ENCODE results near the gene SPATA2. TPM values are rescaled to one million over a fixed set of nuclear protein-coding genes. Genes with fewer than 3 reads are reported as not detected.
"Not testable (repeated sequence)": the region's sequence is repeated elsewhere in the genome, so short reads cannot be mapped to it uniquely, and the experiment has no call there.

SPATA2 gene
- total RNA-seq (ENCODE audit: unreplicated experiment) = 8.4 TPM
- long read RNA-seq, partial matches to known transcripts = 0 of 1 reads
- long read RNA-seq, other reads (novel, unspliced or antisense) = 1 of 1 reads

- Mint-ChIP-seq H3K4me1 (ENCODE audit: unreplicated experiment) (peaks cover 11% of the 10 kb centered on the region), H3K36me3 (ENCODE audit: low read depth, unreplicated experiment) (no peaks in the 10 kb centered on the region), H3K27me3 (ENCODE audit: unreplicated experiment) (peaks cover 4% of the 10 kb centered on the region), H3K9me3 (ENCODE audit: unreplicated experiment) (no peaks in the 10 kb centered on the region), H3K4me3 (ENCODE audit: unreplicated experiment) (peak within 1 kb of the TSS; percentile 99), H3K27ac (ENCODE audit: unreplicated experiment) (peak within 1 kb of the TSS; percentile 100)
- DNase-seq (ENCODE audit: low spot score) = peak; percentile 88
- no peak for TF ChIP-seq CTCF (IDR thresholded peaks at IDR 0.05; ENCODE audit: unreplicated experiment)
Observed at GRCh38 chr20:49915380-49916145, at the start of gene SPATA2. Gene SPATA2, minus strand, starts transcription at chr20:49915529. Its CDS starts 7,039 bp downstream, at chr20:49908490.

- Mint-ChIP-seq H3K4me1 (ENCODE audit: unreplicated experiment) (no peaks in the 10 kb centered on the region), H3K36me3 (ENCODE audit: low read depth, unreplicated experiment) (peaks cover 16% of the 10 kb centered on the region), H3K9me3 (ENCODE audit: unreplicated experiment) (no peaks in the 10 kb centered on the region), H3K27me3 (ENCODE audit: unreplicated experiment) (no peaks in the 10 kb centered on the region), H3K4me3 (ENCODE audit: unreplicated experiment) (no peak overlapping the region), H3K27ac (ENCODE audit: unreplicated experiment) (no peak overlapping the region)
- no peak for TF ChIP-seq CTCF (IDR thresholded peaks at IDR 0.05; ENCODE audit: unreplicated experiment)
- DNase-seq (ENCODE audit: low spot score) = no peak
Observed at GRCh38 chr20:49961413-49961812, 46.1 kb upstream of the SPATA2 start.

- not testable (repeated sequence) for H3K9me3 Mint-ChIP-seq (ENCODE audit: unreplicated experiment); DNase-seq (ENCODE audit: low spot score); H3K4me3 Mint-ChIP-seq (ENCODE audit: unreplicated experiment); H3K27me3 Mint-ChIP-seq (ENCODE audit: unreplicated experiment); H3K4me1 Mint-ChIP-seq (ENCODE audit: unreplicated experiment); H3K27ac Mint-ChIP-seq (ENCODE audit: unreplicated experiment)
- H3K36me3 Mint-ChIP-seq (ENCODE audit: low read depth, unreplicated experiment) = peaks cover 37% of the 10 kb centered on the region
Observed at GRCh38 chr20:49957089-49957938, 42.0 kb upstream of the SPATA2 start.

- no peak for TF ChIP-seq CTCF (IDR thresholded peaks at IDR 0.05; ENCODE audit: unreplicated experiment)
- Mint-ChIP-seq H3K27me3 (ENCODE audit: unreplicated experiment) (peaks cover 2% of the 10 kb centered on the region), H3K27ac (ENCODE audit: unreplicated experiment) (no peak overlapping the region), H3K36me3 (ENCODE audit: low read depth, unreplicated experiment) (peaks cover 40% of the 10 kb centered on the region), H3K4me1 (ENCODE audit: unreplicated experiment) (no peaks in the 10 kb centered on the region), H3K9me3 (ENCODE audit: unreplicated experiment) (no peaks in the 10 kb centered on the region), H3K4me3 (ENCODE audit: unreplicated experiment) (no peak overlapping the region)
- no peak for DNase-seq (ENCODE audit: low spot score)
Observed at GRCh38 chr20:49956689-49957088, 41.4 kb upstream of the SPATA2 start.

GRCh38 chr20:49955830-49956396 is 40.6 kb upstream of the SPATA2 start:
- DNase-seq (ENCODE audit: low spot score) = not testable (repeated sequence)
- peaks cover 40% of the 10 kb centered on the region for H3K36me3 Mint-ChIP-seq (ENCODE audit: low read depth, unreplicated experiment)

More at GRCh38 chr20:49955830-49956396, 40.6 kb upstream of the SPATA2 start:
- not testable (repeated sequence) for H3K27me3 Mint-ChIP-seq (ENCODE audit: unreplicated experiment); H3K4me1 Mint-ChIP-seq (ENCODE audit: unreplicated experiment); H3K4me3 Mint-ChIP-seq (ENCODE audit: unreplicated experiment); H3K27ac Mint-ChIP-seq (ENCODE audit: unreplicated experiment); H3K9me3 Mint-ChIP-seq (ENCODE audit: unreplicated experiment)
